ENCODE data around the gene SCML2.

The SCML2 gene

DNA sequence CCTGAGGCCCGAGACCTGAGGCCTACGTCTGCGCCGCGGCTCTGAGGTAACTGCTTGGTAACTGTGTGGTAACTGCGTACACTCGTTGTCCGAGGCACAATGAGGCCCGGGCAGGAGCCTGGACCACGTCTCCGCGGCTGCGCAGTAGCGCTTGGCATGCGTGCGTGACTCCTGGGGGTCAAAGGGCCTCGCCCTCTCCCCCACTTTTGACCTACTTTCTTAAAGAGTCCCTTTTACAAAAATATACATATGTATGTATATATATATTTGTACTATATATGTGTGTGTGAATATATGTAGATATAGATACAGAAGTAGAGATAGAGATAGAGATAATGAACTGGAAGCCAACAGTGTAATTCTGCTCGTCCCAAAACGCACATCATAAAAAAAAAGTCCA, 133.7 kb downstream of the SCML2 start, which contains the start of gene BEND2:
BEND2 (minus strand) TSS at position 101 of the 400 bp plus-strand sequence. CDS start 136 bp downstream, outside the sequence.
- peaks cover 0 to 3% of the 10 kb centered on the region in 2 donors for H3K36me3 Mint-ChIP-seq
- H3K9me3 Mint-ChIP-seq = peaks cover 6 to 13% of the 10 kb centered on the region in 2 donors
- DNase-seq = no peak
- H3K27me3 Mint-ChIP-seq = no peaks in the 10 kb centered on the region
- no peak for ATAC-seq (replicated peaks)
- H3K4me3 Mint-ChIP-seq = no peak within 1 kb of the TSS
- H3K27ac Mint-ChIP-seq = no peak within 1 kb of the TSS
- no peaks in the 10 kb centered on the region for H3K4me1 Mint-ChIP-seq

DNA sequence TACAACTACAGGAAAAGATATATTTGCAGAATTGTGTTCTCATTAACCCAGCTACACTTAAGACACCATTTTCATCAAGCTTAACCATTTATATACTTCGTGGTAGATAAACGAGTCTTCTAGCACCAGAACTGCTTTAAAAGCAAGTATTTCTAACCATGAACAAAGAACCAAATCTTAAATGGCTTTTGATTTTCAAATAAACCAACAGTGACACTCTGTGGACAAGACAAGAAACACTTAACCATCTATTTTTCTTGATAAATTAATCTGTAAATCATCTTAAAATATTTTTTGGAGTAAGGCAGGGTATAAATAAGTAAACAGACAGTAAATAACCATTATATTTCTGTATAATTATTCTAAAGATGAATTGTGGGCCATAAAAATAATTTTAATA, 144.0 kb downstream of the SCML2 start:
- H3K4me3 Mint-ChIP-seq = no peak overlapping the region
- DNase-seq (no peak), ATAC-seq (replicated peaks) (no peak)
- H3K27me3 Mint-ChIP-seq = no peaks in the 10 kb centered on the region
- H3K36me3 Mint-ChIP-seq = no peaks in the 10 kb centered on the region
- H3K27ac Mint-ChIP-seq = no peak overlapping the region
- no peaks in the 10 kb centered on the region for H3K9me3 Mint-ChIP-seq
- H3K4me1 Mint-ChIP-seq = no peaks in the 10 kb centered on the region

DNA sequence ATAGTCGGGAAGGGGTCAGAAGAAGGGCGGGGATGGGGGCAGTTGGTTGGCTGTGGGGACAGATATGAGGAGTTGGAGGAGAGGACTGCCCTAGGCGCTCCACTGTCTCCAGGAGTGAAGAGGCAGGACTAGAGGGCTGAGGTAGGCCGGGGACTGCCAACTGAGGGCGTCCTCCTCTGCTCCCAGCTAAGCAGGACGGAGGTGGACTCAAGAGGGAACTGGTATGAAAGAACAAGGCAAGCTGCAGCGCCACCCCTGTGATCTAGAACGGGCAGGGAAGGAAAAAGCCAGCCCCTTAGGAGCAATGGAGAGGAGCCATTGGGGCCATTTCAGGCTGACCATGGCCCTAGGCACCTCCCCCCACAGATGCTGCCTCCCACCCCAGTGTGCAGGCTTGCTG, 147.8 kb downstream of the SCML2 start:
- no peaks in the 10 kb centered on the region for H3K4me1 Mint-ChIP-seq
- H3K4me3 Mint-ChIP-seq = no peak overlapping the region
- no peak overlapping the region for H3K27ac Mint-ChIP-seq
- no peak for DNase-seq
- peaks cover 0 to 8% of the 10 kb centered on the region in 2 donors for H3K27me3 Mint-ChIP-seq
- no peaks in the 10 kb centered on the region for H3K36me3 Mint-ChIP-seq
- H3K9me3 Mint-ChIP-seq = no peaks in the 10 kb centered on the region
- no peak for ATAC-seq (replicated peaks)

DNA sequence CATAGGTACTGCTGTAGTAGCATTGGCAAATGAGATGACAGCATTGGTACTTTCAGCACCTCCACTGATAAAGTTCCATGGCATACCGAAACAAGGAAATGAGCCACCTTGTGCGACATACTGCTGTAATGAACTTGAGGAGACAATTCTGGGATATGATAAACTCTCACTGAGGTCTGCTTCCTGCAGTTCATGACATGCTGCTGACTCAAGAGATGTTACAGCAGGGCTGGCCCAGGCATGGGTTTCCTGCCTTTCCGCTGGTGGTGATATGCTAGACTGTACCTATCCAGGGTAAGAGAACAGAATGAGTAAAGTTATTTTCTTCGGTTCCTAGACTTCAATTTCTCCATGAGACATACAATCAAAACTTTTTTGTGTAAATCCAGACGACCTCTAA, 150.9 kb downstream of the SCML2 start:
- Mint-ChIP-seq H3K4me1 (no peaks in the 10 kb centered on the region), H3K27me3 (peaks cover 0 to 8% of the 10 kb centered on the region in 2 donors), H3K4me3 (no peak overlapping the region), H3K9me3 (no peaks in the 10 kb centered on the region), H3K27ac (no peak overlapping the region), H3K36me3 (no peaks in the 10 kb centered on the region)
- ATAC-seq (replicated peaks) (no peak), DNase-seq (no peak)

DNA sequence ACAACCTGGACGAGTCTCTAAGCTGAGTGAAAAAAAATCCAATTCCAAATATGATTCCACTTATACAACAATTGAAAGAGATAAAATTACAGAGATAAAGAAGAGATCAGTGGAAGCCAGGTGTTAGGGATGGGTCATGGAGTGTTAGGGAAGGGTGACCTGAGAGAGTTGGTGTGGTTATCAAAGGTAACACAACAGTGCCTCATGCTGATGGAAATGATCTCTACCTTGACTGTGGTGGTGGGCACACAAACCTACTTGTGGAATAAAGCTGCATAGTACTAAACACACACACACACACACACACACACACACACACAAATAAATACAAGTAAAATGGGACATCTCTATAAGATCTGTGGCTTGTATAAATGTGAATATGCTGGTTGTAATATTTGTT, 159.8 kb downstream of the SCML2 start:
- Mint-ChIP-seq H3K27me3 (peaks cover 0 to 5% of the 10 kb centered on the region in 2 donors), H3K9me3 (no peaks in the 10 kb centered on the region), H3K4me3 (no peak overlapping the region), H3K27ac (no peak overlapping the region), H3K4me1 (no peaks in the 10 kb centered on the region), H3K36me3 (no peaks in the 10 kb centered on the region)
- ATAC-seq (replicated peaks) (no peak), DNase-seq (no peak)
